ENCODE results near the gene AFAP1. TPM values are rescaled to one million over a fixed set of nuclear protein-coding genes. Genes with fewer than 3 reads are reported as not detected.

Gene AFAP1
- total RNA-seq, 2 donors from 2014 or later: 9.6 to 35.3 TPM

- DNase-seq (no peak), ATAC-seq (no peak)
- Histone ChIP-seq H3K9me3 (no peaks in the 10 kb centered on the region), H3K27ac (no peak overlapping the region), H3K4me1 (no peaks in the 10 kb centered on the region), H3K27me3 (no peaks in the 10 kb centered on the region), H3K4me3 (no peak overlapping the region), H3K36me3 (replicated peaks in 1 of 2; ENCODE audit: insufficient read depth in 1 of 2, low read depth in 2 of 2) (no peaks in the 10 kb centered on the region)
- TF ChIP-seq CTCF (IDR thresholded peaks at IDR 0.05): no peak
- TF ChIP-seq POLR2A (IDR thresholded peaks at IDR 0.05): no peak
- WGBS, 2 donors: 77 to 86% methylated on average over 5 of the region's 5 CpGs
- intact Hi-C loops (cut with DNase I): no loop called here
Observed at GRCh38 chr4:7764466-7764865, 175.2 kb downstream of the AFAP1 start.

- Histone ChIP-seq H3K4me1 (no peaks in the 10 kb centered on the region), H3K27me3 (no peaks in the 10 kb centered on the region), H3K36me3 (replicated peaks in 1 of 2; ENCODE audit: insufficient read depth in 1 of 2, low read depth in 2 of 2) (no peaks in the 10 kb centered on the region), H3K9me3 (no peaks in the 10 kb centered on the region), H3K27ac (no peak overlapping the region), H3K4me3 (no peak overlapping the region)
- ATAC-seq (no peak), DNase-seq (no peak)
- intact Hi-C loops (cut with DNase I): no loop called here
- TF ChIP-seq CTCF (IDR thresholded peaks at IDR 0.05) (no peak), POLR2A (IDR thresholded peaks at IDR 0.05) (no peak)
- WGBS, 2 donors: 74 to 80% methylated on average over 6 to 10 of the region's 10 CpGs
Observed at GRCh38 chr4:7763788-7764187, 175.9 kb downstream of the AFAP1 start.

GRCh38 chr4:7763106-7763505 is 176.6 kb downstream of the AFAP1 start:
- 86 to 88% methylated on average over 16 of the region's 16 CpGs for WGBS, 2 donors
- DNase-seq (no peak), ATAC-seq (no peak)
- intact Hi-C loops (cut with DNase I): no loop called here
- TF ChIP-seq CTCF (IDR thresholded peaks at IDR 0.05) (no peak), POLR2A (IDR thresholded peaks at IDR 0.05) (no peak)
- Histone ChIP-seq H3K36me3 (replicated peaks in 1 of 2; ENCODE audit: insufficient read depth in 1 of 2, low read depth in 2 of 2) (no peaks in the 10 kb centered on the region), H3K27ac (no peak overlapping the region), H3K27me3 (no peaks in the 10 kb centered on the region), H3K4me3 (no peak overlapping the region), H3K9me3 (no peaks in the 10 kb centered on the region), H3K4me1 (no peaks in the 10 kb centered on the region)

- ATAC-seq: no peak
- H3K4me1 ChIP-seq: no peaks in the 10 kb centered on the region
- DNase-seq: no peak
- whole genome bisulfite sequencing, 2 donors: 81 to 90% methylated on average over 14 to 15 of the region's 15 CpGs
- H3K4me3 ChIP-seq: no peak overlapping the region
- H3K36me3 ChIP-seq (replicated peaks in 1 of 2; ENCODE audit: insufficient read depth in 1 of 2, low read depth in 2 of 2): no peaks in the 10 kb centered on the region
- H3K27me3 ChIP-seq: no peaks in the 10 kb centered on the region
- no peak overlapping the region for H3K27ac ChIP-seq
- intact Hi-C loops (cut with DNase I): no loop called here
- TF ChIP-seq CTCF (IDR thresholded peaks at IDR 0.05) (no peak), POLR2A (IDR thresholded peaks at IDR 0.05) (no peak)
- no peaks in the 10 kb centered on the region for H3K9me3 ChIP-seq
Observed at GRCh38 chr4:7762376-7763030, 177.2 kb downstream of the AFAP1 start.

GRCh38 chr4:7761720-7762119 is 177.9 kb downstream of the AFAP1 start:
- no peak overlapping the region for H3K27ac ChIP-seq

More at GRCh38 chr4:7761720-7762119, 177.9 kb downstream of the AFAP1 start:
- WGBS, 2 donors: 36 to 50% methylated on average over 6 to 12 of the region's 12 CpGs
- TF ChIP-seq POLR2A (IDR thresholded peaks at IDR 0.05) (no peak), CTCF (IDR thresholded peaks at IDR 0.05) (peak; percentile 25 to 65 (median 49))
- peak; percentile 65 for ATAC-seq
- DNase-seq: peak; percentile 46 to 72 (median 63)
- no peaks in the 10 kb centered on the region for H3K27me3 ChIP-seq
- no peak overlapping the region for H3K4me3 ChIP-seq
- H3K4me1 ChIP-seq: no peaks in the 10 kb centered on the region
- intact Hi-C loops (cut with DNase I): no loop called here
- H3K36me3 ChIP-seq (replicated peaks in 1 of 2; ENCODE audit: insufficient read depth in 1 of 2, low read depth in 2 of 2): no peaks in the 10 kb centered on the region
- H3K9me3 ChIP-seq: no peaks in the 10 kb centered on the region
